NOMO-1 treated with dmso at 0.1 percent for 144 hours (cell line): ENCODE results near the gene UBE2V1.
"Not testable (repeated sequence)": the region's sequence is repeated elsewhere in the genome, so short reads cannot be mapped to it uniquely, and the experiment has no call there.

Source experiments
- DNase-seq: peaks from one replicate; lab custom pipeline; 2025; ENCODE audit not compliant: unreplicated experiment; lab: John Stamatoyannopoulos, UW

The UBE2V1 gene

DNA sequence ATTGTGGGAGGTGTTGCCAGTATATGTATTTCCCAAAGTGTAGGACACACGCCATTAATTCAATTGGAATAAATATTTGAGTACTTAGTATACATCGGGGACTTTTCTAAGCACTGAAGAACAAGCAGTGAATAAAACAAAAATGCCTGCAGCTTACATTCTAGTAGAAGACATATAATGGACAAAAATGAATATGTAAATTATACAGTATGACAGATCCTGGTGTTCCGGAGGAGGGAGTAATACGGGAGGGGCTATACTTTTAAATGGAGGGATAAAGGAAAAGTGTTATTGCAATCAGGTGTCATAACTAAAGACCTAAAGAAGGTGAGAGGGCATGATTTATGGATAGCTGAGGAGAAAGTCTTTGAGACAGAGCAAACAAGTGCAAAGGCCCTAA, 15.1 kb downstream of the UBE2V1 start:
- DNase-seq = no peak

DNA sequence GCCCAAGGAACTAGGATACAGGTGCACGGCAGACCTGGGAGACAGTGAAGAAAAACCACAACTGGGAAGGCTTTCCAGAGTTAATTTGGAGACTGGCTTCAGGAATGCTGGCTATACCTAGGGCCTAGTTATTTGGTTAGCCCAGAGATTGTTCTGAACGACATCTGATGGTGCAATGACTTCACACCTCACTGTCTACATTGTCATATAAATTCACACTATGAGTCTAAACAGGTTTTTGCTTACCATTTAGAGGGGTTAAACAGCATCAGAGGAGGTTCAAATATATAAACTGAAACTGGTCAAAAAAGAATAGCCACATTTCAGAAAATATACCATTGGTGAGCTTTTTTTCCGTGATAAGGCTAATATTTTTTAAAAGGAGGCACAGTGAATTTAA, 16.7 kb downstream of the UBE2V1 start:
- no peak for DNase-seq

DNA sequence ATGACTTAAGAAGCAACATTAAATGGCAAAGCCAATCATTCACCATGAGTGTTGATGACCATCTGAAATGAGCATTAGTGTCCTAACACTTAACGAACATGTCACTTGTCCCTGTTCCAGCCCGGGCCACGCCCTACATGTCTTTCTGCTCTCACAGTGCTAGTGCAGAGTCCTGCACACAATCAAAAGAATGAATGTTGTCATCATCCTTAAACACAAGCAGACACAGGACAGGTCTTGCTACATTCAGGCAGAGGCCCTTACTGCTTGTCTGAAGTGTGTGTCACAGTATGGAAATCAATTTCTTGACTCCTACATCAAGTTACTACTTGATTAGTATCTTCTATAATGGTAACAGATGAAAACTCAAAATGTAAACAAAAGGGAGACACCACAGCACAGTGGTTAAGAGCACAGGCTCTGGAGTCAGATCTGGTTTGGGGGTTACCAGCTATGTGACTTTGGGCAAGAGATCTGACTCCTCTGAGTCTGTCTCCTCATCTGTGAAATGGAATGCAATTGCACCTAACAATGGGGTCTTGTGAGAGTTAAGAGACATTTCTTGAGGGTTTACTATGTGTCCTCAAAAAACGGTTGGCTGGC, 17.4 kb downstream of the UBE2V1 start:
- no peak for DNase-seq

DNA sequence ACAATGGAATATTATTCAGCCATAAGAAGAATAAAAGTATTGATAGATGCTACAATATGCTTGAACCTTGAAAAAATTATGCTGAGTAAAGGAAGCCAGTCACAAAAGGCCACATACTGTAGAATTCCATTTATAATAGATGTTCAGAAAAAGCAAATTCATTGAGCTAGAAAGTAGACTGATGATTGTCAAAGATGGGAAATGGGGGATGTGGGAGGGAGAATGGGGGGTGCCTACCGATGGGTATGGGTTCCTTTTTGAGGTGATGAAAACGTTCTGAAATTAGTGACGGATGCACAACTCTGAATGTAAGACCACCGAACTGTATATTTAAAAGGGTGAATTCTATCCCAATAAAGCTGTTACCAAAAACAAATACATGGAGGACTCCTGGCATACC, 18.4 kb downstream of the UBE2V1 start:
- no peak for DNase-seq

DNA sequence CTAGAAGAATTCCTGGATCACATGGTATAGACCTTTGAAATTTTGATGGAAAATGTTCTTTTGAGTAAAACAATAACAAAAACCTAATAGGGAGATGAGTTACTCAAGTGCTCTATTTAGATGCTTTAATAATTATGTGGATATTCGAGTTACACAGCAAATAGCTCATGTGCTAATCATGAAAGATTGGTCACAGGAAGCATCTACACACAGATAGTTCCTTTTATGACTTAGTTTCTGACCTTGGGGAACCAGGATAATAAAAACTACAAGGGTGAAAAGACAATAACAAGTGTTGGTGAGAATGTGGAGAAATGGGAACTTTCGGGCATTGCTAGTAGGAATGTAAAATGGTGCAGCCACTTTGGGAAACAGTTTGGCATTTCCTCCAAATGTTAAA, 19.7 kb downstream of the UBE2V1 start:
- DNase-seq = no peak

DNA sequence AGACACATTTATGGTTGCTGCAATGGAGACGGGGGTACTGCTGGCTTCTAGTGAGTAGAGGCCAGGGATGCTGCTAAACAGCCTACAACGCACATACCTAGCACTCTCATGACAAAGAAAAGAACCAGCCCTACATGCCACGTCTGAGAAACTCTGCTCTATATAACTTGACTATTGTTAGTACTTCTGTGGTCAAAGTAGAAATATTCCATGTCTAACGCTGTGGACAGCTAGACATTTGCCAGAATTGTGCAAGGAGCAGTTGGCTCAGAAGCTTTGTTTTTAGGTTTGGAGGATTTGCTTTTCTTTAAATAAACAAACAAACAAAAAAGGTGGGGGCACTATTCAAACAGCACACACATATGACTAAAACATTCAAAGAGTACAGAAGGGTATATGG, 20.5 kb downstream of the UBE2V1 start:
- DNase-seq = no peak

DNA sequence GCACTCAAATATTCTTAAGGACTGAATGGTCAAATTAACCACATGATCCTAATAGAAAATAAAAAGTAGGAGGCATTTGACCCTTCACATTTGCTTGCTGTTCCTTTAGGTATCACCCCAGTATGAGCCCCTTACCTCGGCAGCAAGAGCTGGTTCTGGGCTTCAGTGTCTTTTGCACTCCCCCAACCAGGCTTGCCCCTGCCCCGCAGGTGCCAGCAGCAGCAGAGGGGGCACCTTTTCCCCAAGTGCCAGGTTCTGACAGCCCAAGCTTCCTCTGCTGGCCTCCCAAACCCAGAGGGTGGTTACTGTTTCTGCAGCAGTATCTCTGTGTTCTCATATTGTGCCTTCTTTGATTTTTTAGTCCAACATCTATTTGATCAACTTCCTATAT, 23.2 kb downstream of the UBE2V1 start:
- DNase-seq = no peak

DNA sequence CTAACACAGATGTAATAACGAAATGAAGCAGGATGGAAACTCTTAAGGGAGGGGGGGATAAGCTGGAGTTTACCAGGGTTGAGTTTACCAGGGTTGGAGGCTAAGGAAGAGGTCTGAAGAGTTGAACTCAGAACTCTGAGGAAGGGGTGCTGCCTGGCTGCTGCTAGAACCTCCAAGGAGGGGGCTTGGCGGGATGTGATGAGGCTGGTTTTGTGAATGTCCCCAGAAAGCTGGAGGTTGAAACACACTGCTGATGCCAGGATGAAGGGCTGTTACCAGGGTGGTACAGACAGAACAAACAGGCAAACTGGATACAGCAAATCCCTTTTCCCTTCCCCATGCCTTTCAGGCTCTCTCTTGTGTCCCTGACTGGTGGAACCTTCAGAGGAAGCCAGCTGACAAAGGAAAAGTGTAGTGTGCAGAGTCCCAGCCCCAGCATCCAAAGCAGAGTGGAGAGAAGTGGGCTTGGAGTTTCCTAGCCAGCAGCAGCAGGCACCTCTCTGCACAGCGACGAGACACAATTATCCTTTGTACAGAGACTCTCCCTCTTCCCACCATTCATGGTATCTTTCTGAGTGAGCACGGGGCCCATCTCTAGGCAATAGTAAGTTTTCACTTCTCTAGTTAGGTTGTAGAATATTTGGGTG, 23.7 kb downstream of the UBE2V1 start:
- no peak for DNase-seq

DNA sequence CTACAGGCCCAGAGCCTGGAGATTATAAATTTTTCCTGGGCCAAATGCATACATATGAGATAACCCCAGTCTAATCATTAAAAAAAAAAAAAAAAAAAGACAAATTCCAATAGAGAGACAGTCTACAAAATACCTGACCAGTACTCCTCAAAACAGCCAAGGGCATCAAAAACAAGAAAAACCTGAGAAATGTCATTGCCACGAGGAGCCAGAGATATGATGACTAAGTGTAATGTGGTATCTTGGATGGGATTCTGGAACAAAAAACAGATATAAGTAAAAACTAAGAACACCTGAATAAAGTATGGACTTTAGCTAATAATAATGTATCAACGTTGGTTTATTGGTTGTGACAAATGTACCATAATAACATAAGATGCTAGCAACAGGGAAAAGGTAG, 24.9 kb downstream of the UBE2V1 start:
- no peak for DNase-seq

DNA sequence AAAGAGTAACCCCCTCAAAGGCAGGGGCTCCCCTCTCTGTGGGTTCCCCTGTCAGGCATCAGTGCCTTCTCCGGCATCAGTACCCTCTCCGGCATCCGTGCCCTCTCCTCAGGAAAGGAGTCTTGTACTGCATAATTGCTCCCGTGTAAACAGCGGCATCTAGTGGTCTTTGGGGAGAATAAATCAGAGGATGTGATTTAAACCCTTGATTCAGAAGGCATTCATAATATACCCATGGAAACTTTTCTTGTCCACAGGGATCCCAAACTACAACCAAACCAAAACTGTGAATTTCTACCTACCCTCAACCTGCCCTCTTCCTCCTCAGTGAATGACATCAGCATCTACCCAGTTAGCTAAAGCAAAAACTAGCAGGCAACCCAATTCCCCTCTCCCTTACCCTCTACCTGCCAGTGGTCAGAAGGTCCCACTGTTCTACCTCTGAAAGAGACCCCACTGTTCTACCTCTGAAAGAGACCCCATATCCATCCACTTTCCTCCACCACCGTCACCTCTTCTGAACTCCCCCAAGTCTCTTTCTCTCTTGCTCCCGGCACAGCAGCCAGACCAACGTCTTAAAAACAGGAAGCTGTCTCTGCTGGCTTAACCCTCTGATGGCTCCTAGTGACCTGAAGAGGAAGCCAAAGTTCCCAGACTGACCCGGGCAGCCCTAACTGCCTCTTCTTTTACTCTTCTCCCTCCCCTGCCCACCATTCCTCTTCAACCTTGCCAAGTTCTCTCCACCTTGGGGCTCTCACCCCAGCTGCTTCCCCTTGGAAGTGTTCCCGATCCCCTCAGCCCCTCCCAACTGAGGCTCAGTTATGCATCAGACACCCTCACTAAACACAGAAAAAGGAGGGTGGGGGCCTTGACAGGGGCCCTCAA, 27.2 kb downstream of the UBE2V1 start:
- peak; percentile 74 for DNase-seq

DNA sequence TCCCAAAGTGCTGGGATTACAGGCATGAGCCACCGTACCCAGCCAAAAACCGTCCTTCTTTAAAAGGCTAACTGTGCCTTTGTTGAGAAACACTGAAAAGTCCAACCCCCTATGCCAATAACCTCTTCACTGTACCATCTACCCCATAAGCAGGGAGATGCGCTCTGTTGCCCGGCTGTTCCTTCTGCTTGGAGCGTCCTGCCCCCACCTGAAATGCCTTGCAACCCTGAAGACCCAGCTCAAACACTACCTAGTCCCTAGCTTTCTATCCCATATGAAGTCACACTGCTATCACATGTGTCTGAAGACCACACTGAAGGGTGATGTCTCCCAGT, 27.8 kb downstream of the UBE2V1 start:
- no peak for DNase-seq

DNA sequence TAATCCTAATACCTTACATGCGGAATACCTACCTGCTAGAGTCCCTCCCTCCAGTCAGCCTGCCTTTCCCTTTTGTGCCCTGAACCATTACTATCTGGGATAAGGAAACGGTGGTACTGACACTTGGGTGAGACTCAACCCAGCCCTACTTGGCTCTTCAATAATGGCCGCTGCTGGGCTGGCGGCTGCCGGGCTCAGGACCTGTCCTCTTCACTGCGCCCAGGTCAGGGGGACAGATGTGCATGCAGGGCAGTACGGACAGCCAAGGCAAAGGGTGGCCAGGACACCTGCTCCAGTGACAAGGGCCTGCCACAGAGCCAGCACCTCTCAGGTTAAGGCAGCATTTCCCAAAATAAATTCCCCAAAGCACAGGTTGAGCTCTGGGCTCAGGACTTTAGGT, 29.9 kb downstream of the UBE2V1 start:
- no peak for DNase-seq

DNA sequence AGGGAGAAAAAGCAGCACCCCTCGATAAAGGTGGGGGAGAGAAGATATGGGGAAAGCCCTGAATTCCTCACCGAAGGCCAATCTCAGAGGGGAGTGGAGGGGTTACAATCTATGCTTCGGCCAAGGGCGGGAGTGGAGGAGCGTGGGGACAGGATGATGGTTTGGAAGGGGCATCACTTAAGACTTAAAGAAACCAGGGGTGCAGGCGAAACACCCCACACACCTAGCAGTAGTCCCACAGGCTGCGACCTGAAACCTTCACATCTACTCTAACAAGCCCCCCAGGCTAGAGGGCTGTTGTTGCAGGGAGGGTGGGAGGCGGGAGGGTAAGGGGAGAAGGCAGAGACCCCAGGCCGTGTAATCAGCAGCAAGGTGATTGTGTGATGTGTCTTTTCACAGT, 30.9 kb downstream of the UBE2V1 start:
- not testable (repeated sequence) for DNase-seq

DNA sequence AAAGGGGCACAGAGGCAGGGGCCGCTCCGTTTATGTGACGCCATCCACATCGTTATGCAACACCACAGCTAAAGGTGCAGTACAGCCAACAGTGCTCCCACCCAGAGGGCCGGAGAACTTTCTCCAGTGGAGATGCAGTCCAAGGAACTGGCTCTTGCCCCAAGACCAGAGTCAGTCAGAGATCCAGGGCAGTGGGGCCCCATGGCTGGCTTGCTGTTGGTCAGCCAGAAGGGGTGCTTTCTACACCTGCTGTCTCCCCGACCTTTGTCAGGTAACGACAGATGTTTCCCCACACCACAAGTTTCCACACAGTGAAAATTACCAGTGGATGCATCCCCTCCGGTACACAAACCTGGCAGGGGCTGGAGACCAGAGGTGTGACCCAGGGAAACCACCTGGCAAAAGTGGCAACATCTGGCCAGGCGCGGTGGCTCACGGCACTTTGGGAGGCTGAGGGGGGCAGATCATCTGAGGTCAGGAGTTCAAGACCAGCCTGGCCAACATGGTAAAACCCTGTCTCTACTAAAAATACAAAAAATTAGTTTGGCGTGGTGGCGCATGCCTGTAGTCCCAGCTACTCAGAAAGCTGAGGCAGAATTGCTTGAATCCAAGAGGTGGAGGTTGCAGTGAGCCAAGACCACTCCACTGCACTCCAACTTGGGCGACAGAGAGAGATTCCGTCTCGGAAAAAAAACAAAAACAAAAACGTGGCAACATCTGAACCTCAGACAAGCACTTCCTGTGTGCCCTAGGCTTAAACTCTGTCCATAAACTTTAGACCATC, 34.9 kb downstream of the UBE2V1 start:
- DNase-seq = no peak

DNA sequence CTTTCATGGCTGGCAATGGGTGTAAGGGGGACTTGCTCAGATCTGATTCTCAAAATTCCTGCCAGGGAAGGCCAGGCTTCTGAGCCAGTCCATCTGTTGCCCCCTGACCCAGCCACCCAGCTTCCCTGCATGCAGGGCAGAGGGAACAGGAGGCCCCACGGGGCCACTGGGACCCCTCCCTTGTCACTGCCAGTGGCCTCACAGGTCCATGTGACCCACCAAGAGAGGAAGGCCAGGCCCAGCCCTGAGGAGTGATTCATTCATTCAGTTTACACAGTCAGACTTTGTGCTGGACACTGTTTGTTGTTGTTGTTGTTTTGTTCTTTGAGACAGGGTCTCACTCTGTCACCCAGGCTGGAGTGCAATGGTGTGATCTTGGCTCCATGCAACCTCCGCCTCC, 39.5 kb downstream of the UBE2V1 start:
- DNase-seq = no peak

DNA sequence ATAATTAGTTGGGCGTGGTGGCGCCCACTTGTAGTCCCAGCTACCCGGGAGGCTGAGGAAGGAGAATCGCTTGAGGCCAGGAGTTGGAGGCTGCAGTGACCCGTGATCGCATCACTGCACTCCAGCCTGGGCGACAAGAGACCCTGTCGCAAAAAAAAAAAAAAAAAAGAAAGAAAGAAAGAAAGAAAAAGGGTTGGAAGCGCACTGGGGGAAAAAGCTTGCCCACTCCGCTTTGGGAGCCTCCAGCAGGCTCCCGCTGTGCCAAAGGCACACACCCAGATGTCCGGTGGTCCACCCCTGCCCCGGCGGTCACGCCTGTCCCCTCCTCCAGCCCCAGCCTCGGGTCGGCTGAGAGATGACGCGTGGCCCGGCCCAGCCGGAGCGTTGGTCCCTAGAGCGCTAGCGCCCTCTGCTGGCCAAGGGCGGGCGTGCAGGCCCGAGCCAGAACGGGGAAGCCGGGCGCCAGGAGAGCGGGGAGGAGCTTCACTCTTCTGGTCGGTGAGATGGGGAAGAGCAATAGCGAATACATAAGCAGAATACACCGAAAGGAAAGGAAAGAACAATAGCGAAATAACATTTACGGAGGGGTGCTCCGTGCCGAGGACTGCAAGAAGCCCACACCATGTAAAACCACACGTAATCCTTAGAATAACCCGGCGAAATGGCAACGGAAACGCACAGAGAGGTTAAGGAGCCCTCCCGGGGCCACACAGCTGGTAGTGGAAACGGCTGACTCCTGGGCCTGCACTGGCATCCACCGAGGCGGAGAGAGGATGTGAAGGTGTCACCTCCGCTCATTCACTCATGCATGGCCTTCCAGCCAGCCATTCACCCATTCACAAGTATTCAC, 41.7 kb downstream of the UBE2V1 start:
- peak; percentile 82 for DNase-seq

DNA sequence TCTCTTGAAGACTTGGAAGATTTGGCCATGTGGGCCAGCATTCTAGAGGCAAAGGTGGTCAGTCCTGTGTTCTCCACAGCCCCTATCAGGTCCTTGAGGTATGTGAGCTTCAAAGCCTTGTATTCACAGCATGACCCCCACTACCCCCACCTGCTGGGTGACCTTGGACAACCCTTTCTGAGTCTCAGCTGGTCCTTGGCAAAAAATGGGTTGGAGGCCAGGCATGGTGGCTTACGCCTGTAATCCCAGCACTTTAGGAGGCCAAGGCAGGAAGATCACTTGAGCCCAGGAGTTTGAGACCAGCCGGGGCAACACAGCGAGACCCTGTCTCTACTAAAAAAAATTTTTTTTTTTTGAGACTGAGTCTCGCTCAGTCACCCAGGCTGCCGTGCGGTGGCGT, 42.6 kb downstream of the UBE2V1 start:
- no peak for DNase-seq

DNA sequence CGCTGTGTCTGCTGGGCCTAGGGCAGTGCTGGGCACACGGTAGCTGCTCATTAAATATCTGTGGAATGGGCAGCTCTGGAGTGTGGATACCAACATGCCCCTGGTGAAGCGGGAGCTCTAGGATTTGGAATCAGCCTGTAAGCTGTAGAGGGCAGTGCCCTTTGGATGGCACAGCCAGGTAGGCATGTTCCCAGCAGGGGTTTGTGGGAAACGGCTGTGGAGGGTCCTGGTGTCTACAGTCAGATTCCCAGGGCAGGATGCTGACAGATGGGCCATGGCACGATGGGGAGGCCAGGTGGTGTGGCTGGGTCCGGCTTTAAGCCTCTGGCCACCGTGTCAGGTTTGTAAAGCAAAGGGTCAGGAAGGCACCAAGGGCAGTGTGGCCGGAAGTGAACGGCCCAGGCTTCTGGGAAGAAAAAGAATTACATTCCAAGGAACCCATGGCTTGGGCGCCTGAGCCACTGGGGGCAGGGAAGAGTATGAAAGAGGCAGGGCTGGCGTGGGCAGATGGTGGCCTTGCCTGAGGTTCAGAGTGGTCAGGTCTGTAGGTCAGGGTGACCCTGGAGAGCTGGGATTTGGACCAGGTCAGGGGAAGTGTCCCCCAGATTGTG, 44.8 kb downstream of the UBE2V1 start:
- no peak for DNase-seq

DNA sequence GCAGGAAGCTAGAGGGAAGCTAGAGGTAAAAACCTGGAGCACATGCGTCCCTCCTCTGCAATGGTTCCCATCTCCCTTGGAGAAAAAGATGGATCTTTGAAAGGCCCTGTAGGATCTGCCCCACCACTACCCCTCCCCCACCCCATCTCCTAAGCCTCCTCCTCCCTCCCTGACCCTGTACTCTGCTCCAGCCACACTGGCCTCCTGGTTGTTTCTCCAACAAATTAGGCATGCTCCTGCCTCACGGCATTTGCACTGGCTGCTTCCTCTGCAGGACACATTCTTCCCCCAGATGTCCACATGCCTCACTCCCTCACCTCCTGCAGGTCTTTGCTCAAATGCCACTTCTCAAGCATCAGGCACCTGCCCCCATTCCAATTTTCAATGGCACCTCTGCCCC, 45.5 kb downstream of the UBE2V1 start:
- no peak for DNase-seq

DNA sequence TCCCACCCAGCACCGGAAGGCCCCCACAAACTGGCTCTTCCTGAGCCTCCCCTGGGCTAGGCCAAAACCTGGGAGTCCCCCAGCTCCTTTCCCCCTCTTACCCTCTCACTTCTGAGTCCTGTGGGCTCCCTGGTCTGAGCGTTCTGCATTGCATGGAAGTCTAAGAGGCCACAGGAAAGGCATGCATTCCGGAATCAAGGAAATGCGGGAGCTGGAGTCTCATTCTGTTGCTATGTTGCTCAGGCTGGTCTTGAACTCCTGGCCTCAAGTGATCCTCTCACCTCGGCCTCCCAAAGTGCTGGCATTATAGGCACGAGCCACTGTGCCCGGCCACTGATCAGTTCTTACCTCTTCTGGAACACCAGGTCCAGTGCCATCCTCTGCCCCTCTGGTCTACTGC, 45.9 kb downstream of the UBE2V1 start:
- DNase-seq = no peak
